Right renal pelvis (tissue), 4 donors: ENCODE data around the gene GPC6. TPM values are rescaled to one million over a fixed set of nuclear protein-coding genes. Genes with fewer than 3 reads are reported as not detected.

ENCODE experiments used
- DNase-seq, 4 donors: peaks; one replicate each; pipeline ENCODE4 v3.0.0-alpha.2; 2013; ENCODE audit warnings: low read depth in 4 of 4, low spot score in 3 of 4, missing footprints in 1 of 4
- polyA plus RNA-seq, 4 donors: library from polyadenylated mRNA; unstranded; fragments of 120-200 nt; gene quantifications; one replicate each; pipeline ENCODE4 v1.2.1, GENCODE V29; 2013; ENCODE audit not compliant: insufficient read length in 4 of 4

The GPC6 gene
- polyA plus RNA-seq, 4 donors, result 64.7 to 74.0 (median 65.9) TPM

DNA sequence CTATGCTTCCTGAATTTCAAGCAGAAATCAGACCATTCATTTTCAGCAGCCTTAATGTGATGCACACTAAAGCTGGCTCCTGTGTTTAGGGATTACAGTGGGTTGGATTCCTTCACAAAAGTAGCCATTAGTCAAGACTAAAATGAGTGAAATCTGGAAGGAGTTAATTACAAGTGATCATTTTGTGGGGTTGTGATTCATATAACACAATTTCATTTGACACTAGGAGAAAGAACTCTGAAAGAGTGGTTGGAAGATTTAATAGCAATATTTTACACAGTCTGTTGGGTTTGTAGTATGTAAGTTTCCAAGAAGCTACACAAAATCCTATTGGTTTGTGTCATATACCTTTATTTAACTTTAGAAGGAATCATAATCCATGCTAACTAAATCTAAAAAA is 1015.9 kb downstream of the GPC6 start:
- no peak for DNase-seq

- no peak for DNase-seq
These were observed 1016.9 kb downstream of the GPC6 start for GRCh38 chr13:94243551-94243950.

DNA sequence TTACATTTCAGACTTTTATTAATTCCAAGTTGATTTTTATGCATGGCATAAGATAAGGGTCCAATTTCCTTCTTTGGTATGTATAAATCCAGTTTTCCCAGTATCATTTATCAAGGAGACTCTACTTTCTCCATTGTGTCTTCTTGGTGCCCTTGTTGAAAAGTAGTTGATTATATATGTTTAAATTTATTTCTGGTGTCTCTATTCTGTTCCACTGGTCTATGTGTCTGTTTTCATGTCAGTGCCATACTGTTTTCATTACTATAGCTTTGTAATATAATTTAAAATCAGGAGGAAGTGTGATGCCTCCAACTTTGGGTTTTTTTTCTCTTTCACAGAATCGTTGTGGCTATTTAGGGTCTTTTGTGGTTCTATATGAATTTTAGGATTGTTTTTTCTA is 1019.9 kb downstream of the GPC6 start:
- DNase-seq, result no peak

- no peak for DNase-seq
These were observed 1021.3 kb downstream of the GPC6 start for GRCh38 chr13:94247890-94248289.

GRCh38 chr13:94248454-94249228 is 1022.0 kb downstream of the GPC6 start:
- no peak for DNase-seq

GRCh38 chr13:94249512-94249911 is 1022.9 kb downstream of the GPC6 start:
- no peak for DNase-seq

DNA sequence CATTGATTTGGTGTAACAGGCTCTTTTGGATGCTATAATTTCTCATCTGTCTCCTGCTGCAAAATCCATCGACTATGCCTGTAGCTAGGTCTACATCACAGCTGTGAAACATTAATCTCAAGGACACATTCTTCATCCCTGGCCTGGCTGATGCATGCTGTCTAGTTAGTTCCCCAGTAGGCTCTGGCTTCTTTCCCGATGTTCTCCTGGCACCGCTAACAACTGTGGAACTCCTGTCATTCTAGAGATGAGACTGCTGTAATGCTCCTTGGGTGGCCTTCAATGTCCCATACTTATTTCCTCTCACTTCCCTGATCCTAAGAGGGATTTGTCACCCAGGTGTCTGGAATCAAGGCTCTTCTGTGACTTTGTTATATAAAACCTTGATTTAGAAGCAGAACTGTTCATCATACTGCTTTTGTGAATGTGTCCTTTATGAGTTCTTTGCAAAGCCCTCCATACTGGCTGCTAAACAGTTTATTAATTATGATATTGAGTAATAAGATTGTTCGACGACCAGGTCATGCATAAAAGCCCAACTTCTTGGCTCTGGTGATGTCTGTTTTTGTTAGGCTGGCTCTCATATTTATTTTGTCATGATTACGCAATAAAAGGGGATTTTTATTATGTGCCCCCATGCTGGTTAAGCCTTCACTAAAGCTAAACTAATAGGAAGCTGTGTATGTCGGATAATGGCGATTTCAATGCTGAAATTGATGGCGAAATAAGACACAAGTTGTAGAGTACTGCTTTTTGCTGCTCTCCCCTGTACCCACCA is 1025.4 kb downstream of the GPC6 start:
- no peak for DNase-seq

DNA sequence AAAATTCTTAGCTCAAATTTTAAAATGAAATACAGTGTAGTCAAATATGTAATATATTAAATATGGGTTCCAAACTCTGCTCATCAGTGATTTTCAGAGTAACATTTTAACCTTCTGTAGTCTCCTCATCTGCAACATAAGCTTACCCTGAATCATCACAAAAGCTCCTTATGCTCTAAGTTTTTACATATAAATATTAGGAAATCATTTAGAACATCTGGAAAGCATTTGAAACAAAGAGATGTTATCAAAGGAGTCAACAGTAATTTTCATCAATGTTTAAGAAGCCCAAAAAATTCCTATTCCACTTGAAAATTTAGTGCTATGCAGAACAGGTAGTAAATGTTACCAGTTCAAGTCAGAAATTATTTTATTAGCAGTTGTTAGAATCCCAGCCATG is 1028.1 kb downstream of the GPC6 start:
- no peak for DNase-seq

- DNase-seq, result no peak
These were observed 1030.1 kb downstream of the GPC6 start for GRCh38 chr13:94256721-94257120.

DNA sequence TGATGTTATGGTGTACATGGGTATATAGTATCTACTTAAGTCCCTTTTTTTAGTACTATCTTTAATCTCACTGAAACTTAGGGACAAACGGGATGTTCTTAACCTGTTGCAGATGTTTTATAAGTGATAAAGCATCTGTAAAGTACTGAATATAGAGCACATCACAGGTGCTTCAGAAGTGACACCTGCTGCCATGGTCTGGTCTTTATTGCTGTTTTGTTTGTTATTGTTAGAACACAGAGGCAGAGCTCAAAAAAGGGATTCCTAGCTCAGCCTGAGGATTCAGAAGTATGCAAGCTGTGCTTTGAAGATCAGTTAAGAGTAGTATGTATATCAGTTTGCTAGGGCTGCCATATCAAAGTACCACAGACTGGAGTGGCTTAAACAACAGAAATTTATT is 1033.4 kb downstream of the GPC6 start:
- no peak for DNase-seq

DNA sequence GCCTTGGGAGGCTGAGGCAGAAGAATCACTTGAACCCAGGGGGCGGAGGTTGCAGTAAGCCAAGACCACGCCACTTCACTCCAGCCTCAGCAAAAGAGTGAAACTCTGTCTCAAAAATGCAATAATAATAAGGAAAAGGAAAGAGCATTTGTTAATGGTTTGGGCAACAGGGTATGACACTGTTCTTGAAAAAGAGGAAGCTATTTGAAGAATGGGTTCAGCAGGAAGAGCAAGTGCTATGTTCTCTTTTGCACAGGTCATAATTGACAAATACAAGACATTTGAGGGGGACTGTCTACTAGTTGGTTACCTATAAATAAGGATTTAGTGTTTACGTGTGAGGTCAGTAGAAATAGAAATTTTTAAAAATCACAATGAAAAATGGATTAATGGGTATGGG is 1034.6 kb downstream of the GPC6 start:
- no peak for DNase-seq

GRCh38 chr13:94263038-94263437 is 1036.4 kb downstream of the GPC6 start:
- DNase-seq, result no peak

DNA sequence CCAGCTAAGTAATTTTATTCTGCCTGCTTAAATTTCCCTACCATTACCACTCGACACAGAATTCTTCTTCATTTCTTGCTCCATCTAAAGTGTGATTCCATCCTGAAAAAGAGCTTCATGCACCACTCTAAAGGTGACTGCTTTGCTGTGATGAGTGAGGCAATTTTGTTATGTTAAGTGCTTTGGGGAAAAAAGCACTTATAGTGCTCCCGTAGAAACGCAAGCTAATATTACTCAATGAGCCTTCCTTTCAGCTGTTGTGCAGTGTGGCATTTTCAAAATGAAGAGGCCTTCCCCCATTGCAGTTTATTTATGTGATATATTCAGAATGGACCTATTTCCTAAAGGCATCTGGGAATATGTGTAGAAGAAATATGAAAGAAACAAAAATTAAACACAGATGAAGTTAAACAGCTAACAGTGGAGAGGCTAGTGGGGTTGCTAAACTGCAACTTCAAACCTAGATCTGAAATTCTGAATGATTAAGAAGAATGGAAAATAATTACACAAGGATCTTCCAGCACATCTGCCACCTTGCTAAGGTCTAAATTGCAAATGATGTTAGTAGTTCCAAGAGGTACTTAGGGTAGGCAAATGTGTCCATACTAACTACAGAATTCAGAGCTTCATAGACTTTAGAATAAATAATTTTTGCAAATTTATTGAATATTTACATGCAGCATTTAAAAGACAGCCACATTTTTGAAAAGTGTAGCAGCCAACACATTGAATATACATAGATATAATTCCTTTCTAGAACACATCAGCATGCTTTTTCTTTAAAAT is 1041.2 kb downstream of the GPC6 start:
- DNase-seq, result no peak

DNA sequence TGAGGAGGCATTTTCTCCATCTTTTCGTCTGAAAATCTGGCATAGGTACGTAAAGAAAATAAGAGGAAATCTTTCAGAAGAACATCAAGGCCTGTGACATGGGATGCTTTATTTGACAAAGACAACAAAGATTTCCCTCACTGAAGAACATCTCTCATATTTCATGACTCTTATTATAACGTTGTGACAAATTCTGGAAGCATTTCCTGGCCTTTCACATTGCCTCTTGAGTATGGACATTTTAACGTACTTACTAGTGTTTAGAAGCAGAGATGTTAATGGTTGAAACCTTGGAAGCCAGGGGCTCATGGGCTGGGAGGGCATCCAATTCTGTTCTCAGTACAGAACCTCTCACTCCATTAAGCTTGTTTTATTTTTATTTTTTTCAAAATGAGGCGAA is 1042.1 kb downstream of the GPC6 start:
- DNase-seq, result no peak

GRCh38 chr13:94269557-94269956 is 1043.0 kb downstream of the GPC6 start:
- no peak for DNase-seq

DNA sequence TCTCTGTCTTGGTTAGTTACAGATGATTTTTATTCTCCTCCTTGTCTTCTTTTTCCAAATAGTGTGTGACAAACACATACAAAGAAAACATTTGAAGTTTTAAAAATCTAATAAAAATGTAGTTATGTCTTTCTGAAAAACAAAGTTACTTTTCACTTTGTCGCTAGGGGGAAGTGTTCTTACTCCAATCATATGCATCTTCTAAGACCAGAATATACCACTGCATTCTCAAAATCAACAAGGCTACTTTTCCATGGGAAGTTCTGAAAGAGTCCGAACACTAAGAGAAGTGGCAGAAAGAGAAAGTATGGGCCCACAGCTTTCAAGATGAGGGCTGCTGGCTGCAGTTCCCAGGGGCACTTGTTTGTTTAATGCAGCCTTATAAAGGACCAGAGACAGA is 1043.9 kb downstream of the GPC6 start:
- no peak for DNase-seq

GRCh38 chr13:94272038-94272437 is 1045.4 kb downstream of the GPC6 start:
- DNase-seq, result no peak

- DNase-seq, result no peak
These were observed 1053.7 kb downstream of the GPC6 start for GRCh38 chr13:94280349-94280748.

GRCh38 chr13:94280845-94281244 is 1054.2 kb downstream of the GPC6 start:
- DNase-seq, result no peak

- no peak for DNase-seq
These were observed 1060.0 kb downstream of the GPC6 start for GRCh38 chr13:94286581-94286980.

- no peak for DNase-seq
These were observed 1065.2 kb downstream of the GPC6 start for GRCh38 chr13:94291631-94292322.
